ENCODE results near the gene CHCHD3. TPM values are rescaled to one million over a fixed set of nuclear protein-coding genes. Genes with fewer than 3 reads are reported as not detected.

Gene CHCHD3
- polyA plus RNA-seq, 1 donor (not counting 4 experiments of a cell fraction or from before 2014, with no cell fraction given), result 59.2 TPM

- no peak overlapping the region for H3K4me3 ChIP-seq (ENCODE audit: control insufficient read depth in 2 of 3, extremely low read depth in 1 of 3, insufficient read depth in 2 of 3, low read depth in 1 of 3, low read length in 3 of 3)
- no peak overlapping the region for H3K4me2 ChIP-seq (ENCODE audit: control insufficient read depth, extremely low read depth, insufficient read depth, low read depth, low read length)
- H3K36me3 ChIP-seq (ENCODE audit: control insufficient read depth in 2 of 2, extremely low read depth in 1 of 2, insufficient read depth in 2 of 2, low read length in 2 of 2), result no peaks in the 10 kb centered on the region
- dilution Hi-C loops (cut with MboI; ENCODE audit: extremely low pct_ligation_motif_present, low sequenced_read_pairs), result no loop called here
- H3K79me2 ChIP-seq (ENCODE audit: control insufficient read depth, insufficient read depth, low read length), result no peaks in the 10 kb centered on the region
- no peaks in the 10 kb centered on the region for H3K4me1 ChIP-seq (ENCODE audit: control insufficient read depth, extremely low read depth, insufficient read depth, low read length)
- FAIRE-seq (no peak), DNase-seq (ENCODE audit: low read depth, low spot score) (no peak)
- H2AFZ ChIP-seq (ENCODE audit: control insufficient read depth, low read length), result no peak overlapping the region
- H3K9me1 ChIP-seq (ENCODE audit: control insufficient read depth, extremely low read depth, insufficient read depth, low read length), result no peaks in the 10 kb centered on the region
- H3K27me3 ChIP-seq (ENCODE audit: control insufficient read depth, extremely low read depth, insufficient read depth, low read length), result no peaks in the 10 kb centered on the region
- TF ChIP-seq EZH2 (IDR thresholded peaks at IDR 0.05; ENCODE audit: low read length), result no peak
- TF ChIP-seq, protein P1, sequence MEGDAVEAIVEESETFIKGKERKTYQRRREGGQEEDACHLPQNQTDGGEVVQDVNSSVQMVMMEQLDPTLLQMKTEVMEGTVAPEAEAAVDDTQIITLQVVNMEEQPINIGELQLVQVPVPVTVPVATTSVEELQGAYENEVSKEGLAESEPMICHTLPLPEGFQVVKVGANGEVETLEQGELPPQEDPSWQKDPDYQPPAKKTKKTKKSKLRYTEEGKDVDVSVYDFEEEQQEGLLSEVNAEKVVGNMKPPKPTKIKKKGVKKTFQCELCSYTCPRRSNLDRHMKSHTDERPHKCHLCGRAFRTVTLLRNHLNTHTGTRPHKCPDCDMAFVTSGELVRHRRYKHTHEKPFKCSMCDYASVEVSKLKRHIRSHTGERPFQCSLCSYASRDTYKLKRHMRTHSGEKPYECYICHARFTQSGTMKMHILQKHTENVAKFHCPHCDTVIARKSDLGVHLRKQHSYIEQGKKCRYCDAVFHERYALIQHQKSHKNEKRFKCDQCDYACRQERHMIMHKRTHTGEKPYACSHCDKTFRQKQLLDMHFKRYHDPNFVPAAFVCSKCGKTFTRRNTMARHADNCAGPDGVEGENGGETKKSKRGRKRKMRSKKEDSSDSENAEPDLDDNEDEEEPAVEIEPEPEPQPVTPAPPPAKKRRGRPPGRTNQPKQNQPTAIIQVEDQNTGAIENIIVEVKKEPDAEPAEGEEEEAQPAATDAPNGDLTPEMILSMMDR (optimal IDR thresholded peaks at IDR 0.05 in 1 of 3, IDR thresholded peaks at IDR 0.05 in 1 of 3, conservative IDR thresholded peaks at IDR 0.05 in 1 of 3; ENCODE audit: extremely low read depth in 1 of 3, insufficient read depth in 2 of 3, low read length in 3 of 3), result no peak
- H3K27ac ChIP-seq (ENCODE audit: control insufficient read depth, insufficient read depth, low read length), result no peak overlapping the region
- no peaks in the 10 kb centered on the region for H3K9me3 ChIP-seq (ENCODE audit: control insufficient read depth, low read depth, low read length)
- no peaks in the 10 kb centered on the region for H4K20me1 ChIP-seq (ENCODE audit: control insufficient read depth, extremely low read depth, insufficient read depth, low read length)
- H3K9ac ChIP-seq (ENCODE audit: control insufficient read depth, extremely low read depth, insufficient read depth, low read length), result no peak overlapping the region
These were observed 226.0 kb downstream of the CHCHD3 start for GRCh38 chr7:132855901-132856300.

GRCh38 chr7:132854238-132854637, 227.7 kb downstream of the CHCHD3 start:
- no peak for TF ChIP-seq EZH2 (IDR thresholded peaks at IDR 0.05; ENCODE audit: low read length)
- TF ChIP-seq, protein P1 (optimal IDR thresholded peaks at IDR 0.05 in 1 of 3, IDR thresholded peaks at IDR 0.05 in 1 of 3, conservative IDR thresholded peaks at IDR 0.05 in 1 of 3; ENCODE audit: extremely low read depth in 1 of 3, insufficient read depth in 2 of 3, low read length in 3 of 3), result no peak
- H3K9me3 ChIP-seq (ENCODE audit: control insufficient read depth, low read depth, low read length), result no peaks in the 10 kb centered on the region
- no peaks in the 10 kb centered on the region for H3K36me3 ChIP-seq (ENCODE audit: control insufficient read depth in 2 of 2, extremely low read depth in 1 of 2, insufficient read depth in 2 of 2, low read length in 2 of 2)
- no peak overlapping the region for H2AFZ ChIP-seq (ENCODE audit: control insufficient read depth, low read length)
- dilution Hi-C loops (cut with MboI; ENCODE audit: extremely low pct_ligation_motif_present, low sequenced_read_pairs), result no loop called here
- no peaks in the 10 kb centered on the region for H3K9me1 ChIP-seq (ENCODE audit: control insufficient read depth, extremely low read depth, insufficient read depth, low read length)
- no peak overlapping the region for H3K9ac ChIP-seq (ENCODE audit: control insufficient read depth, extremely low read depth, insufficient read depth, low read length)
- no peaks in the 10 kb centered on the region for H3K79me2 ChIP-seq (ENCODE audit: control insufficient read depth, insufficient read depth, low read length)
- H3K27me3 ChIP-seq (ENCODE audit: control insufficient read depth, extremely low read depth, insufficient read depth, low read length), result no peaks in the 10 kb centered on the region
- H4K20me1 ChIP-seq (ENCODE audit: control insufficient read depth, extremely low read depth, insufficient read depth, low read length), result no peaks in the 10 kb centered on the region
- no peaks in the 10 kb centered on the region for H3K4me1 ChIP-seq (ENCODE audit: control insufficient read depth, extremely low read depth, insufficient read depth, low read length)
- FAIRE-seq (no peak), DNase-seq (ENCODE audit: low read depth, low spot score) (no peak)
- no peak overlapping the region for H3K4me3 ChIP-seq (ENCODE audit: control insufficient read depth in 2 of 3, extremely low read depth in 1 of 3, insufficient read depth in 2 of 3, low read depth in 1 of 3, low read length in 3 of 3)
- no peak overlapping the region for H3K4me2 ChIP-seq (ENCODE audit: control insufficient read depth, extremely low read depth, insufficient read depth, low read depth, low read length)
- H3K27ac ChIP-seq (ENCODE audit: control insufficient read depth, insufficient read depth, low read length), result no peak overlapping the region
